Measurements from ENCODE around the gene CC2D1B. TPM values are rescaled to one million over a fixed set of nuclear protein-coding genes. Genes with fewer than 3 reads are reported as not detected.

The CC2D1B gene
- total and polyA plus RNA-seq, 2 donors (not counting 3 experiments of a cell fraction or from before 2014, with no cell fraction given) = 16.9 to 32.6 TPM

DNA sequence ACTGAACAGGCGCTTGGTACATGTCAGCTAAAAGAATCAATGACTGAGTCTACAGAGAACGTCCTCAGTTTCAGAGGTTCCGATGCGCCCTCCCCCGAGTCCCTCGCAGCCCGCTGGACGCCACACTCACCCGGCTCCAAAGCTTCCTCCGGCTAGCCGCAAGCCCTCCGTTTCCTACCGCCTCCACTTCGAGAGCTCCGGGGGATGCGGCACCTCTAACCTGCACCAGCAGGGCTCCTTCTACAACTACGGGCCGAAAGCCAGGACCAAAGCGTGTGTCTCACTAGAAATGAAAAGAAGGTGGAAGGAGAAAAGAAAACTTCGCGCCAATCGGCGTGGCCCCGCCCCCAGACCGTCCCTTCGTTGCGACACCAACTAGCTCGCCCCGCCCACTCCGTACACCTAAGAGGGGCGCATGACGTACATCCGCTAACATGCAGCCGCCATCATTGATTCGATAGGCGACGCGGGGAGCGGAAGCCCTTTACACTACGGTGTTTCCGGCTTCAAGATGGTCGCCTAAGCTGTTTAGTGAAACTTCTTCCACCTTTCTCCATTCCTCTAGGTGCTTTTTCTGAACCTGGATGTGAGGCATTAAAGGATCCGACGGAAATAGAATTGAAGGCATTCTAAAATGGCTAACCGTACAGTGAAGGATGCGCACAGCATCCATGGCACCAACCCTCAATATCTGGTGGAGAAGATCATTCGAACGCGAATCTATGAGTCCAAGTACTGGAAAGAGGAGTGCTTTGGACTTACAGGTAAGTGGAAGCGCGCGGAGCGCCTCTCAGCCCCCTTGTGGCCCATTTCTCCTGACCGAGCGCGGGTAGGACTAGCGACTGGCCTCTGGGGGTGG, 38.3 kb upstream of the CC2D1B start, which contains the start of the genes ORC1 and PRPF38A:
Gene ORC1, minus strand, starts transcription at position 308 of the 859 bp plus-strand sequence. CDS start 2,200 bp downstream, outside the sequence.
Gene PRPF38A, plus strand, starts transcription at position 487 of the 859 bp plus-strand sequence. Its CDS starts 148 bp downstream, at position 635.
- TSS peak; percentile 78 for BruUV-seq (replicated peaks)
- no peaks in the 10 kb centered on the region for H3K9me3 ChIP-seq (replicated peaks; ENCODE audit: control insufficient read depth, insufficient read depth, low read length)
- H3K27me3 ChIP-seq (ENCODE audit: control insufficient read depth in 2 of 2, insufficient read depth in 2 of 2, low read length in 2 of 2) = no peaks in the 10 kb centered on the region
- H2AFZ ChIP-seq (ENCODE audit: low read depth, low read length) = peak within 1 kb of the TSS; percentile 99
- DNase-seq (ENCODE audit: low read depth, low spot score) = peak; percentile 97
- H3K4me2 ChIP-seq (ENCODE audit: insufficient read depth, low read length) = peak within 1 kb of the TSS; percentile 99
- H3K27ac ChIP-seq (ENCODE audit: insufficient read depth, low read depth, low read length) = peak within 1 kb of the TSS; percentile 98
- ChIA-PET POLR2A (interaction anchor here (0.6 kb wide), 1 partner anchor 149 kb away, joined by 4 read pairs; the partner anchor contains the start of gene TUT4), CTCF (interaction anchor here (0.6 to 4.0 kb wide), 13 partner anchors 10 to 507 kb away, joined by 3 to 27 read pairs (median 4); partner anchors contain the start of gene CC2D1B)
- no peaks in the 10 kb centered on the region for H3K9me1 ChIP-seq (replicated peaks; ENCODE audit: control insufficient read depth, extremely low read depth, insufficient read depth, low read length)
- no peaks in the 10 kb centered on the region for H4K20me1 ChIP-seq (replicated peaks; ENCODE audit: control insufficient read depth, extremely low read depth, insufficient read depth, low read length)
- H3K79me2 ChIP-seq (ENCODE audit: control insufficient read depth, insufficient read depth, low read length) = peaks cover 39% of the 10 kb centered on the region
- dilution Hi-C loops (cut with MboI; ENCODE audit: extremely low pct_ligation_motif_present, low sequenced_read_pairs) (no loop called here), intact Hi-C loops (cut with micrococcal nuclease) (loop anchor here (1.0 to 10.0 kb wide), 5 partner anchors 38 to 790 kb away; partner anchors contain the start of genes CC2D1B and CPT2)
- TF ChIP-seq EZH2 (IDR thresholded peaks at IDR 0.05; ENCODE audit: borderline replicate concordance, low read depth, low read length, severe bottlenecking) (no peak), JUN (IDR thresholded peaks at IDR 0.05; ENCODE audit: borderline replicate concordance, insufficient read depth, insufficient read length, low read depth) (no peak), POLR2A (IDR thresholded peaks at IDR 0.05; ENCODE audit: low read depth, low read length) (peak; percentile 82), MYC (IDR thresholded peaks at IDR 0.05; ENCODE audit: low read depth, low read length) (no peak), FOS (IDR thresholded peaks at IDR 0.05; ENCODE audit: borderline replicate concordance, insufficient read depth, low read length) (peak; percentile 8), GATA2 (IDR thresholded peaks at IDR 0.05; ENCODE audit: insufficient read depth, insufficient read length, low read depth, low read length) (no peak), POLR2AphosphoS5 (IDR thresholded peaks at IDR 0.05; ENCODE audit: insufficient read depth, low read depth, low read length) (peak; percentile 77)
- TF ChIP-seq, protein P1, sequence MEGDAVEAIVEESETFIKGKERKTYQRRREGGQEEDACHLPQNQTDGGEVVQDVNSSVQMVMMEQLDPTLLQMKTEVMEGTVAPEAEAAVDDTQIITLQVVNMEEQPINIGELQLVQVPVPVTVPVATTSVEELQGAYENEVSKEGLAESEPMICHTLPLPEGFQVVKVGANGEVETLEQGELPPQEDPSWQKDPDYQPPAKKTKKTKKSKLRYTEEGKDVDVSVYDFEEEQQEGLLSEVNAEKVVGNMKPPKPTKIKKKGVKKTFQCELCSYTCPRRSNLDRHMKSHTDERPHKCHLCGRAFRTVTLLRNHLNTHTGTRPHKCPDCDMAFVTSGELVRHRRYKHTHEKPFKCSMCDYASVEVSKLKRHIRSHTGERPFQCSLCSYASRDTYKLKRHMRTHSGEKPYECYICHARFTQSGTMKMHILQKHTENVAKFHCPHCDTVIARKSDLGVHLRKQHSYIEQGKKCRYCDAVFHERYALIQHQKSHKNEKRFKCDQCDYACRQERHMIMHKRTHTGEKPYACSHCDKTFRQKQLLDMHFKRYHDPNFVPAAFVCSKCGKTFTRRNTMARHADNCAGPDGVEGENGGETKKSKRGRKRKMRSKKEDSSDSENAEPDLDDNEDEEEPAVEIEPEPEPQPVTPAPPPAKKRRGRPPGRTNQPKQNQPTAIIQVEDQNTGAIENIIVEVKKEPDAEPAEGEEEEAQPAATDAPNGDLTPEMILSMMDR (IDR thresholded peaks at IDR 0.05; ENCODE audit: extremely low read depth in 1 of 2, insufficient read depth in 1 of 2, low read depth in 1 of 2, low read length in 2 of 2) = peak; percentile 60 to 75
- TF ChIP-seq, protein P2, sequence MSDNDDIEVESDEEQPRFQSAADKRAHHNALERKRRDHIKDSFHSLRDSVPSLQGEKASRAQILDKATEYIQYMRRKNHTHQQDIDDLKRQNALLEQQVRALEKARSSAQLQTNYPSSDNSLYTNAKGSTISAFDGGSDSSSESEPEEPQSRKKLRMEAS (IDR thresholded peaks at IDR 0.05; ENCODE audit: insufficient read depth, insufficient read length) = peak; percentile 46
- H3K4me3 ChIP-seq (replicated peaks in 1 of 3; ENCODE audit: insufficient read depth in 1 of 3, low read depth in 1 of 3, low read length in 3 of 3) = peak within 1 kb of the TSS; percentile 57 to 98 (median 83)
- peak within 1 kb of the TSS; percentile 98 for H3K9ac ChIP-seq (replicated peaks; ENCODE audit: extremely low read depth, insufficient read depth, low read length)
- H3K36me3 ChIP-seq (ENCODE audit: control insufficient read depth in 2 of 2, extremely low read depth in 1 of 2, insufficient read depth in 2 of 2, low read length in 2 of 2) = peaks cover 5 to 10% of the 10 kb centered on the region in 2 experiments
- peaks cover 14% of the 10 kb centered on the region for H3K4me1 ChIP-seq (ENCODE audit: control insufficient read depth, extremely low read depth, insufficient read depth, low read length)
- FAIRE-seq = peak; percentile 96

All from endothelial cell of umbilical vein (primary cell).